PFSK-1 (cell line): ENCODE results near the gene TCTA.

Experiments
- FOXP2 ChIP-seq: optimal IDR thresholded peaks from 2 replicates; pipeline ENCODE3; 2011; ENCODE audit warnings: borderline replicate concordance, control low read depth, inconsistent platforms; ENCODE audit not compliant: insufficient read depth; ENCODE audit errors: extremely low read length, extremely low read depth
- POLR2AphosphoS5 ChIP-seq: IDR thresholded peaks from 2 replicates; pipeline ENCODE4 v1.6.1; 2012; ENCODE audit warnings: low read depth, mild to moderate bottlenecking, control low read depth, low read length, moderate library complexity
- REST ChIP-seq, 2 experiments: IDR thresholded peaks; 2 replicates each; pipeline versions ENCODE4 v1.6.1 to v1.8.0; 2011 to 2012; ENCODE audit warnings: low read depth in 2 of 2, low read length in 2 of 2, control low read depth in 1 of 2, inconsistent platforms in 1 of 2, mild to moderate bottlenecking in 1 of 2, moderate library complexity in 1 of 2; ENCODE audit not compliant: insufficient read depth in 1 of 2
- SIN3A ChIP-seq: IDR thresholded peaks from 2 replicates; pipeline ENCODE4 v1.6.1; 2012; ENCODE audit warnings: mild to moderate bottlenecking, low read length, moderate library complexity, borderline replicate concordance; ENCODE audit not compliant: insufficient read depth
- TAF1 ChIP-seq: IDR thresholded peaks from 2 replicates; pipeline ENCODE4 v1.6.1; 2012; ENCODE audit warnings: low read length, control low read depth, borderline replicate concordance; ENCODE audit not compliant: insufficient read depth

- TF ChIP-seq SIN3A (no peak), TAF1 (no peak), POLR2AphosphoS5 (no peak), REST (IDR thresholded peaks at IDR 0.05; ENCODE audit: insufficient read depth in 1 of 2, low read depth in 2 of 2, low read length in 2 of 2) (no peak), FOXP2 (no peak)
These were observed 41.4 kb downstream of the TCTA start for GRCh38 chr3:49453621-49454020.
